ENCODE measurements around the gene UNC5CL. TPM values are rescaled to one million over a fixed set of nuclear protein-coding genes. Genes with fewer than 3 reads are reported as not detected.

UNC5CL gene
- total and polyA plus RNA-seq, 2 experiments from 2014 or later = 0.87 to 1.2 TPM

GRCh38 chr6:41064841-41065240 lies 25.8 kb upstream of the UNC5CL start (continued):
- TF ChIP-seq EZH2 (IDR thresholded peaks at IDR 0.05; ENCODE audit: low read depth, unreplicated experiment) (no peak), JUNB (IDR thresholded peaks at IDR 0.05; ENCODE audit: unreplicated experiment) (no peak), NANOG (IDR thresholded peaks at IDR 0.05; ENCODE audit: borderline replicate concordance) (no peak), REST (IDR thresholded peaks at IDR 0.05; ENCODE audit: unreplicated experiment) (no peak), STAT1 (IDR thresholded peaks at IDR 0.05; ENCODE audit: unreplicated experiment) (no peak), CTCF (conservative IDR thresholded peaks at IDR 0.05; ENCODE audit: low read depth in 2 of 2) (no peak), ZNF114 (CRISPR knock-in tag; IDR thresholded peaks at IDR 0.05) (no peak), POLR2AphosphoS5 (IDR thresholded peaks at IDR 0.05; ENCODE audit: low read depth) (no peak)

- no peak overlapping the region for H3K27ac ChIP-seq (ENCODE audit: low read depth)
- no peaks in the 10 kb centered on the region for H3K27me3 Mint-ChIP-seq (ENCODE audit: insufficient read depth, low read depth, poor library complexity)
- H2AFZ ChIP-seq = no peak overlapping the region
- H3K4me1 Mint-ChIP-seq = peaks cover 7% of the 10 kb centered on the region
- no peaks in the 10 kb centered on the region for H3K4me1 ChIP-seq (ENCODE audit: insufficient read depth)
- ATAC-seq (no peak), DNase-seq (ENCODE audit: low spot score) (no peak)
- H4K20me1 ChIP-seq (replicated peaks; ENCODE audit: insufficient read depth) = no peaks in the 10 kb centered on the region
- TF ChIP-seq POLR2AphosphoS5 (IDR thresholded peaks at IDR 0.05; ENCODE audit: low read depth) (no peak), REST (IDR thresholded peaks at IDR 0.05; ENCODE audit: unreplicated experiment) (no peak), ZNF114 (CRISPR knock-in tag; IDR thresholded peaks at IDR 0.05) (no peak), EZH2phosphoT487 (IDR thresholded peaks at IDR 0.05; ENCODE audit: unreplicated experiment) (no peak), EZH2 (IDR thresholded peaks at IDR 0.05; ENCODE audit: low read depth, unreplicated experiment) (no peak), CREB1 (CRISPR knock-in tag; IDR thresholded peaks at IDR 0.05; ENCODE audit: low read depth) (no peak), STAT1 (IDR thresholded peaks at IDR 0.05; ENCODE audit: unreplicated experiment) (no peak), NANOG (IDR thresholded peaks at IDR 0.05; ENCODE audit: borderline replicate concordance) (no peak), ETS1 (IDR thresholded peaks at IDR 0.05) (no peak)
- H3K27me3 ChIP-seq (ENCODE audit: insufficient read depth) = no peaks in the 10 kb centered on the region
- H3K4me2 ChIP-seq = no peak overlapping the region
- no peaks in the 10 kb centered on the region for H3F3A ChIP-seq (replicated peaks; ENCODE audit: low read depth)
- H3K36me3 Mint-ChIP-seq (ENCODE audit: low read depth) = peaks cover 38% of the 10 kb centered on the region
- H3K9me2 ChIP-seq (ENCODE audit: insufficient read depth) = no peaks in the 10 kb centered on the region; the same call in 1 of the 2 replicates
- peaks cover 16% of the 10 kb centered on the region; the same call in 1 of the 2 replicates for H3K36me3 ChIP-seq (ENCODE audit: insufficient read depth)
- H3K9me3 Mint-ChIP-seq = no peaks in the 10 kb centered on the region
- no peak overlapping the region for H3K4me3 Mint-ChIP-seq
- no peaks in the 10 kb centered on the region for H3K79me2 ChIP-seq (replicated peaks; ENCODE audit: insufficient read depth)
- no peak overlapping the region for H3K27ac Mint-ChIP-seq
- H3K4me3 ChIP-seq = no peak overlapping the region
Observed at GRCh38 chr6:41063884-41064285, 24.9 kb upstream of the UNC5CL start.

Data from GM23338 (cell line).